ENCODE results near the gene BRD3OS. TPM values are rescaled to one million over a fixed set of nuclear protein-coding genes. Genes with fewer than 3 reads are reported as not detected.

The BRD3OS gene
- polyA plus RNA-seq, 1 experiment = 23.5 TPM

DNA sequence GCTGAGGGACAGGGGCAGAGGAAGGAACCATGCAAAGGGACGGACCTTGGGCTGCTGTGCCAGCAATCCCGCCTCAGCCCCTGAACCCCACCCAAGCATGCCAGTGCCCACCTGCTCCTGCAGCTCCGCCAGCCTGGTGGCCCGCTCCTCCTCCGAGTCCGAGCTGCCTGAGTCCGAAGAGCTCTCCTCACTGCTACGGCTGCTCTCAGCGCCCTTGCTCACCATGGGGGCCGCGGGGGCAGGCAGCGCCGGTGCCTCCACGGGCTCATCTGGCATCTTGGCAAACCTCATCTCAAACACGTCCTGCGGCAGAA is 16.3 kb downstream of the BRD3OS start:
- DNase-seq (ENCODE audit: low read depth) = no peak
- no peaks in the 10 kb centered on the region for H3K27me3 ChIP-seq (ENCODE audit: control insufficient read depth, insufficient read depth, low read length)
- TF ChIP-seq, protein P1, sequence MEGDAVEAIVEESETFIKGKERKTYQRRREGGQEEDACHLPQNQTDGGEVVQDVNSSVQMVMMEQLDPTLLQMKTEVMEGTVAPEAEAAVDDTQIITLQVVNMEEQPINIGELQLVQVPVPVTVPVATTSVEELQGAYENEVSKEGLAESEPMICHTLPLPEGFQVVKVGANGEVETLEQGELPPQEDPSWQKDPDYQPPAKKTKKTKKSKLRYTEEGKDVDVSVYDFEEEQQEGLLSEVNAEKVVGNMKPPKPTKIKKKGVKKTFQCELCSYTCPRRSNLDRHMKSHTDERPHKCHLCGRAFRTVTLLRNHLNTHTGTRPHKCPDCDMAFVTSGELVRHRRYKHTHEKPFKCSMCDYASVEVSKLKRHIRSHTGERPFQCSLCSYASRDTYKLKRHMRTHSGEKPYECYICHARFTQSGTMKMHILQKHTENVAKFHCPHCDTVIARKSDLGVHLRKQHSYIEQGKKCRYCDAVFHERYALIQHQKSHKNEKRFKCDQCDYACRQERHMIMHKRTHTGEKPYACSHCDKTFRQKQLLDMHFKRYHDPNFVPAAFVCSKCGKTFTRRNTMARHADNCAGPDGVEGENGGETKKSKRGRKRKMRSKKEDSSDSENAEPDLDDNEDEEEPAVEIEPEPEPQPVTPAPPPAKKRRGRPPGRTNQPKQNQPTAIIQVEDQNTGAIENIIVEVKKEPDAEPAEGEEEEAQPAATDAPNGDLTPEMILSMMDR (IDR thresholded peaks at IDR 0.05; ENCODE audit: insufficient read depth, low read depth, low read length) = no peak
- no peak overlapping the region for H3K4me3 ChIP-seq (ENCODE audit: low read depth, low read length)
- H3K36me3 ChIP-seq (ENCODE audit: control insufficient read depth, insufficient read depth, low read length) = peaks cover 32% of the 10 kb centered on the region
- POLR2A ChIA-PET = no interaction called here
- CTCF ChIA-PET = no interaction called here

DNA sequence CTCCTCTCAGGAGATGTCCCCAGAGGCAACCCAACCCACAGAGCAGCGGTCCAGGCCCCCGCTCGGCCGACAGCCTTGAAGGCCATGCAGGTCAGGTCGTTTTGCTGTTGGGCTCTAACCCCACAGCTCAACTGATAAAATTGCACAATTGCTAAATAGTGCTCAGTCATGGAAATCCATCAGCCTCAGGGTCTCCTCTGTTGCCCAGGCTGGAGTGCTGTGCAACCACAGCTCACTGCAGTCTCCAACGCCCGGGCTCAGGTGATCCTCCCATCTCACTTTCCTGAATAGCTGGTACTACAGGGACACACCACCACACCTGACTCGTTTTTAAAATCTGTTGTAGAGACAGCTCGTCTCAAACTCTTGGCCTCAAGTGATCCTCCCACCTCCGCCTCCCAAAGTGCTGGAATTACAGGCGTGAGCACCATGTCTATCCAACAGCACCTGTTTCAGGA is 18.3 kb downstream of the BRD3OS start:
- no peak for DNase-seq (ENCODE audit: low read depth)
- CTCF ChIA-PET = no interaction called here
- H3K4me3 ChIP-seq (ENCODE audit: low read depth, low read length) = no peak overlapping the region
- POLR2A ChIA-PET = no interaction called here
- no peaks in the 10 kb centered on the region for H3K27me3 ChIP-seq (ENCODE audit: control insufficient read depth, insufficient read depth, low read length)
- TF ChIP-seq, protein P1 (IDR thresholded peaks at IDR 0.05; ENCODE audit: insufficient read depth, low read depth, low read length) = no peak
- H3K36me3 ChIP-seq (ENCODE audit: control insufficient read depth, insufficient read depth, low read length) = peaks cover 46% of the 10 kb centered on the region

DNA sequence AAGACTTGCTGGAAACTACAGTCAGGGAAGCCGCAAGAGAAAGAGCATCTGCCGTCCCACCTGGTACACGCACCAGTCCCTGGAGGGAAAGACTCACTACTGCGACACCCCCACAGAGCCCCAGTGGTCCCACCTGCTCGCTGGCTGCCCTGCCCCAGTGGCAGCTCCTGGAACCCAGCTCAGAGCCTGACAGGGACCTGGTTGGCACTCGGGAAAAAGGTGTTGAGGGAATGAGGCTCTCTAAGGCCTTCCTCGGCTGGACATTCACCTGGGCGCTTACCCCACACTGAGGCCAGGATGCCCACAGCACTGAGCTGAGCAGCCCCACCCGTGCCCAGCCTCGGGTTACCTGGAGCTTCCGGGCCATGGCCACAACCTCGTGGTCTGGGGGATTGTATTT is 19.7 kb downstream of the BRD3OS start:
- CTCF ChIA-PET = no interaction called here

DNA sequence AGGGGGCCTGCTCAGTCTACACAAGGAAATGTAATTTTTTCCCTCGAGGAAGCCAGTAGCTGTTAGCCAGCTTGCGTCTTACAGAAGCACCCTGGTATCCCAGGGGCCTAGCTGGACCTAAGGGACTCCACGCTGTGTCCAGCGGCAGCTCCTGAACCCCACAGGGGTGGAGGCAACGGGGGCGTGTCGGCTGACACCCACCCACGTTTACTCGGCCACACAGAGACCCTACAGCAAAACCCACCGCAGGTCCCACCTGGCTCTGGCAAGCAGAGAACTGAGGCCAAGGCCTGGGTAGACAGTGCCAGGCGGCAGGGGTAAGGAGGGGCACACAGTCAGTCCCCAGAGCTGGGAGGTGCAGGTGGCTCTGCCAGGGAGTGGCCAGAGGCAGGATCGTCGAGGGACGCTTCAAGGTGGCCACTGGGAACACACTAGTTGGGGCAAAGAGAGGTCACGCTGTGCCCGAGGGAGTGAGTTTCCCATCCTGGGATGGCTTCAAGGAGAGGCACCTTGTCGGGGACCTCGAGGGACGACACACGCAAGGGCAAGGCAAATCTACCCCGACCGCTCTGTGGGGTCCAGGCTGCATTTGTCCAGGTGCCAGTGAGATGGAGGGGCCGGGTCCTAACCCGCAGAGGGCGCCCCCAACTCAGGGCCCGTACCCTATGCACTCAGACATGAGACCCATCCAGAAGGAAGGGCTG is 20.7 kb downstream of the BRD3OS start:
- ChIA-PET CTCF (interaction anchor here (1.0 kb wide), 1 partner anchor 18 kb away, joined by 3 read pairs; no protein-coding TSS in a partner anchor), POLR2A (no interaction called here)
- no peaks in the 10 kb centered on the region for H3K27me3 ChIP-seq (ENCODE audit: control insufficient read depth, insufficient read depth, low read length)
- TF ChIP-seq, protein P1 (IDR thresholded peaks at IDR 0.05; ENCODE audit: insufficient read depth, low read depth, low read length) = no peak
- peaks cover 49% of the 10 kb centered on the region for H3K36me3 ChIP-seq (ENCODE audit: control insufficient read depth, insufficient read depth, low read length)
- no peak overlapping the region for H3K4me3 ChIP-seq (ENCODE audit: low read depth, low read length)
- no peak for DNase-seq (ENCODE audit: low read depth)

More for the DNA sequence above, 19.7 kb downstream of the BRD3OS start:
- TF ChIP-seq, protein P1 (IDR thresholded peaks at IDR 0.05; ENCODE audit: insufficient read depth, low read depth, low read length) = no peak
- no peaks in the 10 kb centered on the region for H3K27me3 ChIP-seq (ENCODE audit: control insufficient read depth, insufficient read depth, low read length)
- no peak for DNase-seq (ENCODE audit: low read depth)
- peaks cover 48% of the 10 kb centered on the region for H3K36me3 ChIP-seq (ENCODE audit: control insufficient read depth, insufficient read depth, low read length)
- no peak overlapping the region for H3K4me3 ChIP-seq (ENCODE audit: low read depth, low read length)
- POLR2A ChIA-PET = no interaction called here

DNA sequence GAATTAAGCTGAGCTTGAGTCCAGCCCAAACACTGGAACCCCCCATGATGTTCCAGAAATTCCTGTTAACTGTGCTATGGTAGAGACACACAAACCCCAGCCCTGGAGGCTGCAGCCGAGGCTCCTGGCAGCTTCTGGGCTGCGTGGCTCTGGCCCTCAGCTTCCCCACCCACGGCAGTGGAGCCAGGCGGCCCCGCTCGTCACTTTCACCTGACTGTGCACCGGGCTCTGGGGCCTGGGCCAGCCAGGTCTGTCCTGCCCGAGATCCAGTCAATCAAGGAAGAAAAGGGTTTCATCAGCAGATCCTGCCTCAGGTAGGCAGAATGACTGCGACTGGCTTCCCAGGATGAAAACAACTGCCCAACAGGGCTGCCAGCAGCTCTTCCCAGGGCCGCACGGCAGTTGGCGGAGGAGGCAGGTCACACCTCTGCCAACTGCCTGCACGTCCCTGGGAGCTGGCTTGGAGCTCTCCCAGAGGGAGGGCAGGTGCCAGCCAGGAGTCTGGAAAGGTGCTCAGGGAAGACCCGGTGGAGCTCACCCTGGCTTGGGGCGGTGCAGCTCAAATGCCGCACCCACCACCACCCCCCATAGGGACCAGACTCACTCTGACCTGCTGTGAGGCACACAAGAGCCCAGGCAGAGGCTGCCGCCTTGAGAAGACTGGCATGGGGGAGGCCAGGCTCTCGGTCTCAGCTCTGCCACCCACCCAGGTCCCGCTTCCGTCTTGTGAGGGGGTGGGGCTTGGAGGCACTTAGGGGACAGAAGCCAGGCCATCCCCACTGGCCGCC is 21.8 kb downstream of the BRD3OS start:
- H3K4me3 ChIP-seq (ENCODE audit: low read depth, low read length) = no peak overlapping the region
- TF ChIP-seq, protein P1 (IDR thresholded peaks at IDR 0.05; ENCODE audit: insufficient read depth, low read depth, low read length) = no peak
- peaks cover 46% of the 10 kb centered on the region for H3K36me3 ChIP-seq (ENCODE audit: control insufficient read depth, insufficient read depth, low read length)
- DNase-seq (ENCODE audit: low read depth) = no peak
- POLR2A ChIA-PET = no interaction called here
- CTCF ChIA-PET = no interaction called here
- no peaks in the 10 kb centered on the region for H3K27me3 ChIP-seq (ENCODE audit: control insufficient read depth, insufficient read depth, low read length)

Measured in BJ (cell line).